ENCODE measurements around the gene DNASE1L1.

- no peak for TF ChIP-seq TAF1 (IDR thresholded peaks at IDR 0.05; ENCODE audit: borderline replicate concordance, low read depth, low read length)
- TF ChIP-seq POLR2AphosphoS5 (IDR thresholded peaks at IDR 0.05; ENCODE audit: low read depth, low read length): no peak
Observed at GRCh38 chrX:154449618-154450017, 40.6 kb upstream of the DNASE1L1 start.

Data from GM12892 (cell line).